Measurements from ENCODE around the gene CYP24A1.

The CYP24A1 gene

DNA sequence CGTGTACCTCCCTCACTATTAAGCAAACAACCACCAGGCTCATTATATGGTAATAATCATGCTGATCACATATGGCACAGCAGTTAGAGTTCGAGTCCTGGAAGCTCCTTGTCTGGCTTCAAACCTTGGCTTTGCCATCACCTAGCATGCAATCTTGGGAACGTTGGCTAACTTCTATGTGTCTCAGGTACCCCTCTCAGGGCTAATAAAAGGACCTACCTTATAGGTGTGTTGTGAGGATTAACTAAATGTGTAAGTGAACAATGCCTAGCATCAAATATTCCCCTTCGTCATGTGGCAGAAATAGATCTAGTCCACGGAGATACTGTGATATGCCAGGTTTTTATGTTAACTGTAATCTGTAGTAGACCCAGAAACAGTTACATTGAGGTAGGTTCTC lies 10.4 kb downstream of the CYP24A1 start:
- Histone ChIP-seq H3K4me3 (ENCODE audit: low read length) (no peak overlapping the region), H3K36me3 (ENCODE audit: control insufficient read depth, insufficient read depth, low read length) (no peaks in the 10 kb centered on the region), H3K4me1 (ENCODE audit: control insufficient read depth, insufficient read depth, low read length) (peaks cover 1% of the 10 kb centered on the region; the same call in 1 of the 2 replicates), H3K27ac (ENCODE audit: low read length) (no peak overlapping the region), H3K27me3 (ENCODE audit: control insufficient read depth, insufficient read depth, low read length) (no peaks in the 10 kb centered on the region), H3K9me3 (ENCODE audit: control insufficient read depth, insufficient read depth, low read length) (no peaks in the 10 kb centered on the region)
- WGBS (ENCODE audit: insufficient coverage, insufficient read length): no CpG with 5 or more reads among the region's 5 CpGs
- no peak for DNase-seq (ENCODE audit: low read depth, low spot score)

DNA sequence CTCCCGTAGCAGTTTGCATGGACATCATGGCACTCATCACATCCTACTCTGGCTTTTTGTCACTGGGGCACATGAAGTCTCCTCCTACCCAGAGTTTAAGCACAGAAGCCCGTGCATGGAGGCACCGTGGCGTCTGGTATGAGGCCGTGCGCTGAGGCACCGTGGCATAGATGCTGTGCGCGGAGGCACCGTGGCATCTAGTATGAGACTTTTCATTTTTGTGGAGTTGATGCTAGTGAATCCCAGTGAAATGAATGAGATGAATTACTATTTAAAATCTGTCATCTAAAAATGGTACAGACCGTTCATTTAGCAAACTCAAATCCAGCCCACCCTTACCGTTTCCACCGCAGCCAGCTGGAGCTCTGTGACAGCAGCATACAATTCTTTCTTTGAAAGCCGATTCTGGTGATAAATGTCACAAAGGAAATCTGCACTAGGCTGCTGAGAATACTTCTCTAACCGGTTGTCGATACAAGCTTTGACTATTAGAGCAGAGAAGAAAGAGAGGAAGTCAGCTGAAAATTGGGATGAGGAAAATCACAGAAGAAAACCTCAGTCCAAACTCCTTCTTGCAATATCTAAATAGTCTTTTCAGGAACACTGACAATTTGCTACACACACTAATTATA lies 11.3 kb downstream of the CYP24A1 start:
- no peak for DNase-seq (ENCODE audit: low read depth, low spot score)
- H3K36me3 ChIP-seq (ENCODE audit: control insufficient read depth, insufficient read depth, low read length): no peaks in the 10 kb centered on the region
- no CpG with 5 or more reads among the region's 16 CpGs for WGBS (ENCODE audit: insufficient coverage, insufficient read length)
- H3K27me3 ChIP-seq (ENCODE audit: control insufficient read depth, insufficient read depth, low read length): no peaks in the 10 kb centered on the region
- H3K4me1 ChIP-seq (ENCODE audit: control insufficient read depth, insufficient read depth, low read length): no peaks in the 10 kb centered on the region
- H3K9me3 ChIP-seq (ENCODE audit: control insufficient read depth, insufficient read depth, low read length): no peaks in the 10 kb centered on the region
- no peak overlapping the region for H3K27ac ChIP-seq (ENCODE audit: low read length)
- no peak overlapping the region for H3K4me3 ChIP-seq (ENCODE audit: low read length)

DNA sequence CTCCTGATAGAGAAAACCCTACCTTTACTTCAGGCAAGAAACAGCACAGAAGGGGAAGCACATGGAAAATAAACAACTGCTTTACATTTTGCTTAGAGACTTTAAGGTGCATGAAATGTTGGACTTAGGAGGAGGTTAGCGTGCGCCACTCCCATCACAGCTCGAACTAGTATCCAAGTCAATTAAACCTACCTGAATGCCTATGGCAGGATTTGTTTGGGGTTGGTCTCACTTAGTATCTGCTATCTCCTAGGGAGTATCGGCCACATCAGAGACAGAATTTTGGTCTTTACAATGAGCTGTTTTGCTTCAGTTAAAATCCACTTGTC lies 12.0 kb downstream of the CYP24A1 start:
- Histone ChIP-seq H3K27me3 (ENCODE audit: control insufficient read depth, insufficient read depth, low read length) (no peaks in the 10 kb centered on the region), H3K27ac (ENCODE audit: low read length) (no peak overlapping the region), H3K9me3 (ENCODE audit: control insufficient read depth, insufficient read depth, low read length) (no peaks in the 10 kb centered on the region), H3K4me1 (ENCODE audit: control insufficient read depth, insufficient read depth, low read length) (no peaks in the 10 kb centered on the region), H3K36me3 (ENCODE audit: control insufficient read depth, insufficient read depth, low read length) (no peaks in the 10 kb centered on the region), H3K4me3 (ENCODE audit: low read length) (no peak overlapping the region)
- WGBS (ENCODE audit: insufficient coverage, insufficient read length): no CpG with 5 or more reads among the region's 4 CpGs
- no peak for DNase-seq (ENCODE audit: low read depth, low spot score)

DNA sequence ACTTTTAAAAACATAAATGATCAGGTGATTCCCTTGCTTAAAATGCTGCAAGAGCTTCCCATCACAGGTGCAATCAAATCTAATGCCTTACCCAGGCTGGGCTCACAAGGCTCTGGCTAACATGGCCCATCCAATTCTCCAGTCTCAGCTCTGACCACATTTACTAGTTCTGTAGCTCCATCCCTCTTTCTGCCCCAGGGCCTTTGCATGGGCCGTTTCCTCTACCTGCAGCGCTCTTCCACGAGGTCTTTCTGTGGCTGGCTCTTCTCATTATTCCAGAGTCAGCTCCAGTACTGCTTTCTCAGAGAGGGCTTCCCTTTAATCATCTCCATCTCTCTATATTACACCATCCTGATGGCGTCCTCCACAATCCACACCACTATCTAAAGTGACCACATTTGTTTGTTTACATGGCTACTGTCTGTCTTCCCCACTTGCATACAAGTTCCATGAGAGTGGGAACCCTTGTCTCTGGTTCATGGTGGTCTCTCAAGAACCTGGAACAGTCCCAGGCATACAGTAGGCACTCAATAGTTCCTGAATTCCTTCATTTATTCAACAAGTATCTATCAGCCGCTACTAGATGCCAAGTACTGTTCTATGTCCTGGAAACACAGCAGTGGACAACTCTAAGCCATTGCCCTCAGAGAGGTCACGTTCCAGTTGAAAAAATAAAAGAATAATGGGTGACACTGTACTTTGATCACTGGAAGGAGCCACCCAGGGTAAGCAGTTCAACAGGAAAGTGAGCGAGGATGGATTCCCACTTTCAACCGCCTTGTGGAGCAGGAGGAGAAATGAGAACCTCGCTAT lies 12.6 kb downstream of the CYP24A1 start:
- H3K4me1 ChIP-seq (ENCODE audit: control insufficient read depth, insufficient read depth, low read length): no peaks in the 10 kb centered on the region
- no peaks in the 10 kb centered on the region for H3K27me3 ChIP-seq (ENCODE audit: control insufficient read depth, insufficient read depth, low read length)
- WGBS (ENCODE audit: insufficient coverage, insufficient read length): no CpG with 5 or more reads among the region's 9 CpGs
- H3K27ac ChIP-seq (ENCODE audit: low read length): no peak overlapping the region
- H3K9me3 ChIP-seq (ENCODE audit: control insufficient read depth, insufficient read depth, low read length): no peaks in the 10 kb centered on the region
- H3K36me3 ChIP-seq (ENCODE audit: control insufficient read depth, insufficient read depth, low read length): no peaks in the 10 kb centered on the region
- DNase-seq (ENCODE audit: low read depth, low spot score): no peak
- H3K4me3 ChIP-seq (ENCODE audit: low read length): no peak overlapping the region

DNA sequence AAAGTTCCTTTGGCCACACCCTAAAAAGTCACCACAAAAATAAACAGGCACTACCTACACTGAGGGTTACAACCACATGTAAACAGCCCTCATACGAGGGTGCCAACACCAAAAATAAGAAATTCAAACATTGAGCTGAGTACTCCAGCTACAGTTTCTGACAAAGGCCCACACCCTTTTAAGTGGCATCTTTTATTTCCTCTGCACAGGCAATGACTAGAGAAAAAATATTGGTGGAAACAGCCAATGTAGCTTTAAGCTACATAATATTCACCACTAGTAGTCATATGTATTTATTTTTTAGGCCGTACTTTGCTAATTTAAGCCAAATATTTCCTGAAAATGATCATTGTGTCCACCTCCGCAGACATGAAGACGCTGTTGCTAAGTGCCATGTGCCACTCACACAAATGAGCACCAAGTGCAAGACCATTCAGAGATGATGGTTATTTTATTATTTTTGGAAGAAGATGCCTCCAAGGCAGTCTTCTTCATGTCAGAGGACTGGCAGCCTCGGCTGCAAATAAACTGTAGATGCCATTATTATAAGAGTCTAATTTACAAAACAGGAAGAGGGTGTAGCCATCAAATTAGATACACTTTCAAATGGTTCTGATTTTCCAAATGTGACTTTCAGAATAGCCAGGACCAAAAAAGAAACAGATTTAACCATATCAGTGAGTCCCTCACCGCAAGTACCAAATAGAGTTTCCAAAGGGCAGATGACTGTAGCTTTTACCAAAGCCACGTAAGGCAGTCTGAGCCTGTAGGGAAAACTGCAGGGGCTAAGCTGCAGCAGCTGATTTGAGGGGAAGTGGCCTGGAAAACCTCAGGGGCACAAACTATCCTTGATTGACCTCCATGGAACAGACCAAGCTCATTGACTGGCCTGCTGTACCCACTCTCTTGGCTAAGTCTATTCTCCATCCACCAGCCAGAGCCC lies 13.4 kb downstream of the CYP24A1 start:
- DNase-seq (ENCODE audit: low read depth, low spot score): no peak
- H3K4me1 ChIP-seq (ENCODE audit: control insufficient read depth, insufficient read depth, low read length): no peaks in the 10 kb centered on the region
- H3K36me3 ChIP-seq (ENCODE audit: control insufficient read depth, insufficient read depth, low read length): no peaks in the 10 kb centered on the region
- no peak overlapping the region for H3K4me3 ChIP-seq (ENCODE audit: low read length)
- H3K27me3 ChIP-seq (ENCODE audit: control insufficient read depth, insufficient read depth, low read length): no peaks in the 10 kb centered on the region
- H3K27ac ChIP-seq (ENCODE audit: low read length): no peak overlapping the region
- WGBS (ENCODE audit: insufficient coverage, insufficient read length): no CpG with 5 or more reads among the region's 7 CpGs
- no peaks in the 10 kb centered on the region for H3K9me3 ChIP-seq (ENCODE audit: control insufficient read depth, insufficient read depth, low read length)

DNA sequence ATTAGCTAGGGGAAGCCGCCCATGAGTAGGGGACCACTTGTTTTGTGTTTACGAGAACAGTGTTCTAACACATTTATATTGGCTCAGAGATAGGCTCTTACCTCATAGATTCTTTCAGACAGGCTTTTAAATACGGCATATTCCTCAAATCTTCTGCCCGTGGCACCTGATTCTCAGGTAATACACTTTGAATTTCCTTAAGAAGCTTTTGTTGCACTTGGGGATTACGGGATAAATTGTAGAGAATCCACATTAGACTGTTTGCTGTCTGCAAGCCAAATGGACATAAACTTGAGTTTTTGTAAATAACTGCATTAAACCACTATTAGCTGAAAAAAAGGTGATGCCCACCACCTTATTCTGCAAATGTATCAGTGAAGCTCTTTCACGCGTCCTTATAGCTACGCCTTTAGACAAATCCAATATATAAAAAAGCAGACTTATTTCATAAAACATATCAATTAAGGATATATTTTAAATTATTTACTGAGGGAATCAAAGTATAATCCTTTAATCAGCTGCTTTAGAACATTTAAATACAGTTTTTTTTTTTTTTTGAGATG lies 14.8 kb downstream of the CYP24A1 start:
- Histone ChIP-seq H3K27ac (ENCODE audit: low read length) (no peak overlapping the region), H3K36me3 (ENCODE audit: control insufficient read depth, insufficient read depth, low read length) (no peaks in the 10 kb centered on the region), H3K27me3 (ENCODE audit: control insufficient read depth, insufficient read depth, low read length) (no peaks in the 10 kb centered on the region), H3K9me3 (ENCODE audit: control insufficient read depth, insufficient read depth, low read length) (no peaks in the 10 kb centered on the region), H3K4me3 (ENCODE audit: low read length) (no peak overlapping the region), H3K4me1 (ENCODE audit: control insufficient read depth, insufficient read depth, low read length) (no peaks in the 10 kb centered on the region)
- no CpG with 5 or more reads among the region's 8 CpGs for WGBS (ENCODE audit: insufficient coverage, insufficient read length)
- no peak for DNase-seq (ENCODE audit: low read depth, low spot score)

DNA sequence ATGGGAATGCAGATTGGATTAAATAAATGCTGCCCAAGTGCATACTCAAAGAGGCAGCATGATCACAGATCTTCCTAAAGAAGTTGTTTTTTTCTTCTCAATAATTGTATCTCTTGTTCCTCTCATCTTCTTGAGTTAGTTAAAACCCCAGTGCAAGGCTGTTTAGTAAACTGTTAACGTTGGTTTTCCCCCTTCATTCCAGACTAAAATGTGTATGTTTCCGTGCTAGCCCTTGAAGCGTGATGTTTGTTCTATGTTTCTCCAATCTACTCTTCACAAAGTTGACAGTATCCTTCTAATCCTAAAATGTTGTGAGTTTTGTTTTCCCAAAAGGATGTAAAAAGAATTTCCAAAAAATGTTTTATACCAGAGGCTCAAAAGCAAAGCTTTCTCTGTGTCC lies 15.6 kb downstream of the CYP24A1 start:
- H3K27ac ChIP-seq (ENCODE audit: low read length): no peak overlapping the region
- H3K4me3 ChIP-seq (ENCODE audit: low read length): no peak overlapping the region
- no CpG with 5 or more reads among the region's 3 CpGs for WGBS (ENCODE audit: insufficient coverage, insufficient read length)
- H3K27me3 ChIP-seq (ENCODE audit: control insufficient read depth, insufficient read depth, low read length): no peaks in the 10 kb centered on the region
- H3K36me3 ChIP-seq (ENCODE audit: control insufficient read depth, insufficient read depth, low read length): no peaks in the 10 kb centered on the region
- H3K9me3 ChIP-seq (ENCODE audit: control insufficient read depth, insufficient read depth, low read length): no peaks in the 10 kb centered on the region
- DNase-seq (ENCODE audit: low read depth, low spot score): no peak
- no peaks in the 10 kb centered on the region for H3K4me1 ChIP-seq (ENCODE audit: control insufficient read depth, insufficient read depth, low read length)

DNA sequence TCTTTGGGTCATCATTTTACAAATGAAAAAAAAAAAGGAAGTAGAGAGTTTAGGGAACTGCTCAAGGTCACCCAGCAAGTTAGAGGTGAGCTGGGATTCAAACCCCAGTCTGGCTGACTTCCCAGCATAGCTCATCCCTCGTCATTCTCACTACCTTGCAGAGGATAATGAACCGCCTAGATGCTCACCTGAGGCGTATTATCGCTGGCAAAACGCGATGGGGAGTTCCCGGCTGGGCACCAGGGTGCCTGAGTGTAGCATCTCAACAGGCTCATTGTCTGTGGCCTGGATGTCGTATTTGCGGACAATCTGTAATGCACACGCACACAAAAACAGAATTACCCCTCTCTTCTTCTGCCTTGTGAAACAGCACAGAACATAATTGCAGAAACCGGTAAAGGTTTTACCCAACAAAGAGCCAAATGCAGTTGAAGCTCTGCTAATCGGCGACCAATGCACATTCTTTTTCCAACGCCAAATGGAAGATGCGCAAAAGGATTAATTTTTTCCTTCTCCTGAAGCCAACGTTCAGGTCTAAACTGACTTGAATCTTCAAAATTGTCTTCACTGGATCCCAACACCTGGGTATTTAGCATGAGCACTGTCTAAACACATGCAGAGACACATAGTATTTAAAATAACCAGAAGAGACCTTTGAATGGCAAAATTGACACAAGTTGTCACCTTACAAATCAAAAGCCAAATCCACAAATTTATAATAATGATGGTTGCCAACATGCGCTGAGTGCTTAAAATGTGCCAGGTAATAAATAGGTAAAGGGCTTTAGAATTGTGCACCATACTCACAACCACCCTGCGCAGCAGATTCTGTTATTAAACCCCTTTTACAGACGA lies 16.6 kb downstream of the CYP24A1 start:
- Histone ChIP-seq H3K36me3 (ENCODE audit: control insufficient read depth, insufficient read depth, low read length) (no peaks in the 10 kb centered on the region), H3K9me3 (ENCODE audit: control insufficient read depth, insufficient read depth, low read length) (no peaks in the 10 kb centered on the region), H3K4me1 (ENCODE audit: control insufficient read depth, insufficient read depth, low read length) (no peaks in the 10 kb centered on the region), H3K27ac (ENCODE audit: low read length) (no peak overlapping the region), H3K27me3 (ENCODE audit: control insufficient read depth, insufficient read depth, low read length) (no peaks in the 10 kb centered on the region), H3K4me3 (ENCODE audit: low read length) (no peak overlapping the region)
- DNase-seq (ENCODE audit: low read depth, low spot score): no peak
- WGBS (ENCODE audit: insufficient coverage, insufficient read length): no CpG with 5 or more reads among the region's 19 CpGs

DNA sequence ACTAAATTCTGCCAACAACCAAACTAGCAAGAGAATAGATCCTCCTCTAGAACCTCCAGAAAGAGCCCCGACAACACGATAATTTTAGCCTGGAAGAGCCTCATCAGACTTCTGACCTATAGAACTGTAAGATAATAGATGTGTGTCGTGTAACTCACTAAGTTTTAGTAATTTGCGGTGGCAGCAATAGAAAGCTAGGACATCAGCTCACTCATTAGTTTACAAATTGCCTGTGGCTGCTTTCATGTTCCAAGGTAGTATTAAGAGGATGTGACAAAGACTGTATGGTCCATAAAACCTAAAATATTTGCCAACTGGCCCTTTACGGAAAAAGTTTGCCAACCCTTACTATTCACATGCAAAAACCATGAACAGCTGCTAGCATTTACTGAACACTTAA lies 17.3 kb downstream of the CYP24A1 start:
- Histone ChIP-seq H3K9me3 (ENCODE audit: control insufficient read depth, insufficient read depth, low read length) (no peaks in the 10 kb centered on the region), H3K27ac (ENCODE audit: low read length) (no peak overlapping the region), H3K36me3 (ENCODE audit: control insufficient read depth, insufficient read depth, low read length) (no peaks in the 10 kb centered on the region), H3K4me3 (ENCODE audit: low read length) (no peak overlapping the region), H3K4me1 (ENCODE audit: control insufficient read depth, insufficient read depth, low read length) (no peaks in the 10 kb centered on the region), H3K27me3 (ENCODE audit: control insufficient read depth, insufficient read depth, low read length) (no peaks in the 10 kb centered on the region)
- no peak for DNase-seq (ENCODE audit: low read depth, low spot score)
- WGBS (ENCODE audit: insufficient coverage, insufficient read length): no CpG with 5 or more reads among the region's 5 CpGs
